Right ventricle myocardium inferior (tissue), 1 donor: ENCODE measurements around the gene FTSJ3. TPM values are rescaled to one million over a fixed set of nuclear protein-coding genes. Genes with fewer than 3 reads are reported as not detected.
"Not testable (repeated sequence)": the region's sequence is repeated elsewhere in the genome, so short reads cannot be mapped to it uniquely, and the experiment has no call there.

Source experiments
- ATAC-seq: fragments of 200-7000 bp; cut with Tn5 transposase; one replicate; pipeline ENCODE4 v1.9.1; 2020; ENCODE audit warnings: mild to moderate bottlenecking, moderate library complexity
- DNase-seq: peaks from one replicate; pipeline ENCODE4 v3.0.0; 2021; ENCODE audit errors: missing footprints
- intact Hi-C: fragments of 100-400 bp; cut with DNase I; formaldehyde crosslinking; loops from one replicate; pipeline ENCODE4 v1.11.0; 2022
- long read RNA-seq: library from polyadenylated mRNA; unstranded; transcript quantifications from one replicate; pipeline ENCODE4 v2.0.0, GENCODE V29; 2021
- total RNA-seq: library from RNA; stranded (reverse); fragmentation: NEBNext Ultra II Directional; extraction: Animal tissue kit (Norgen Biotek cat#: 25700); gene quantifications from one replicate; pipeline ENCODE4 v1.2.1, GENCODE V29; 2021
- donor health status: DM: no; HTN: yes; CAD: no; lungs with severe emphysema.

Gene FTSJ3
- total RNA-seq, result 34.2 TPM
- long read RNA-seq, transcript FTSJ3-201 (21 exons, 3,559 nt), result major isoform, 17 of 43 reads
- long read RNA-seq, partial matches to known transcripts, result 21 of 43 reads
- long read RNA-seq, other reads (novel, unspliced or antisense), result 5 of 43 reads

- peak; percentile 94 for ATAC-seq
- DNase-seq, result peak; percentile 98
- intact Hi-C loops, result loop anchor here (1.0 to 10.0 kb wide), 2 partner anchors 53 to 678 kb away; partner anchors contain the start of genes CEP95, DDX42 and DDX5
Measured at GRCh38 chr17:63827002-63827800, at the start of gene FTSJ3, which contains the start of gene PSMC5. Gene FTSJ3, minus strand, starts transcription at chr17:63827663. Its CDS starts 761 bp downstream, at chr17:63826902. Gene PSMC5, plus strand, starts transcription at chr17:63827431. Its CDS starts 60 bp downstream, at chr17:63827491.

GRCh38 chr17:63874693-63875092 lies 47.2 kb upstream of the FTSJ3 start:
- DNase-seq, ATAC-seq, intact Hi-C loops: not testable (repeated sequence)

- ATAC-seq, intact Hi-C loops, DNase-seq: not testable (repeated sequence)
Measured at GRCh38 chr17:63874061-63874626, 46.7 kb upstream of the FTSJ3 start.

GRCh38 chr17:63873577-63873976 lies 46.1 kb upstream of the FTSJ3 start, which contains the start of gene CSH2:
Gene CSH2, minus strand, starts transcription at chr17:63873677. Its CDS starts 63 bp downstream, at chr17:63873614.
- ATAC-seq, DNase-seq, intact Hi-C loops: not testable (repeated sequence)

GRCh38 chr17:63871646-63872365 lies 44.3 kb upstream of the FTSJ3 start:
- DNase-seq, ATAC-seq, intact Hi-C loops: not testable (repeated sequence)

GRCh38 chr17:63870292-63870665 lies 42.8 kb upstream of the FTSJ3 start:
- DNase-seq, intact Hi-C loops, ATAC-seq: not testable (repeated sequence)

GRCh38 chr17:63869491-63870291 lies 42.2 kb upstream of the FTSJ3 start:
- DNase-seq, ATAC-seq, intact Hi-C loops: not testable (repeated sequence)

- DNase-seq, intact Hi-C loops: not testable (repeated sequence)
- ATAC-seq, result peak; percentile 34
Measured at GRCh38 chr17:63866625-63867024, 39.2 kb upstream of the FTSJ3 start.

- ATAC-seq (no peak), DNase-seq (no peak)
- intact Hi-C loops, result no loop called here
Measured at GRCh38 chr17:63859257-63859656, 31.8 kb upstream of the FTSJ3 start.

GRCh38 chr17:63856425-63856824 lies 29.0 kb upstream of the FTSJ3 start:
- intact Hi-C loops, ATAC-seq, DNase-seq: not testable (repeated sequence)

- ATAC-seq, result no peak
- intact Hi-C loops, result no loop called here
- no peak for DNase-seq
Measured at GRCh38 chr17:63855185-63855584, 27.7 kb upstream of the FTSJ3 start.

GRCh38 chr17:63854709-63855108 lies 27.2 kb upstream of the FTSJ3 start:
- DNase-seq (no peak), ATAC-seq (no peak)
- intact Hi-C loops, result no loop called here

- ATAC-seq, result no peak
- intact Hi-C loops, result no loop called here
- no peak for DNase-seq
Measured at GRCh38 chr17:63853260-63853659, 25.8 kb upstream of the FTSJ3 start.

GRCh38 chr17:63850401-63850800 lies 22.9 kb upstream of the FTSJ3 start:
- no peak for ATAC-seq
- intact Hi-C loops, result no loop called here

GRCh38 chr17:63848834-63849689 lies 21.6 kb upstream of the FTSJ3 start:
- ATAC-seq (peak; percentile 94), DNase-seq (peak; percentile 97)
- intact Hi-C loops, result no loop called here

More at GRCh38 chr17:63850401-63850800, 22.9 kb upstream of the FTSJ3 start:
- DNase-seq, result no peak

- ATAC-seq, result no peak
- no peak for DNase-seq
- intact Hi-C loops, result no loop called here
Measured at GRCh38 chr17:63847525-63848249, 20.2 kb upstream of the FTSJ3 start.

GRCh38 chr17:63845509-63845908 lies 18.0 kb upstream of the FTSJ3 start:
- ATAC-seq (no peak), DNase-seq (no peak)
- intact Hi-C loops, result no loop called here
